Uterus (tissue), 2 donors: ENCODE results near the gene CEP112.

Experiments used
- POLR2A ChIP-seq, 2 donors: fragments of 450-650 bp; IDR thresholded peaks; one replicate each; pipeline ENCODE4 v1.6.1; 2016; ENCODE audit warnings: antibody characterized with exemption in 2 of 2, mild to moderate bottlenecking in 1 of 2, moderate library complexity in 1 of 2
- TF ChIP-seq, protein P1 (sequence below), 4 experiments: fragments of 200-600 bp in 2 of 4; fragments of 450-650 bp in 2 of 4; sonication (generic) in 2 of 4; IDR thresholded peaks; one replicate each; pipeline ENCODE4 v1.5.1; 2016 to 2019; ENCODE audit warnings: antibody characterized with exemption in 4 of 4, mild to moderate bottlenecking in 2 of 4, moderate library complexity in 1 of 4

GRCh38 chr17:66063686-66064085, 128.2 kb downstream of the CEP112 start:
- no peak for TF ChIP-seq POLR2A (IDR thresholded peaks at IDR 0.05)
- TF ChIP-seq, protein P1, sequence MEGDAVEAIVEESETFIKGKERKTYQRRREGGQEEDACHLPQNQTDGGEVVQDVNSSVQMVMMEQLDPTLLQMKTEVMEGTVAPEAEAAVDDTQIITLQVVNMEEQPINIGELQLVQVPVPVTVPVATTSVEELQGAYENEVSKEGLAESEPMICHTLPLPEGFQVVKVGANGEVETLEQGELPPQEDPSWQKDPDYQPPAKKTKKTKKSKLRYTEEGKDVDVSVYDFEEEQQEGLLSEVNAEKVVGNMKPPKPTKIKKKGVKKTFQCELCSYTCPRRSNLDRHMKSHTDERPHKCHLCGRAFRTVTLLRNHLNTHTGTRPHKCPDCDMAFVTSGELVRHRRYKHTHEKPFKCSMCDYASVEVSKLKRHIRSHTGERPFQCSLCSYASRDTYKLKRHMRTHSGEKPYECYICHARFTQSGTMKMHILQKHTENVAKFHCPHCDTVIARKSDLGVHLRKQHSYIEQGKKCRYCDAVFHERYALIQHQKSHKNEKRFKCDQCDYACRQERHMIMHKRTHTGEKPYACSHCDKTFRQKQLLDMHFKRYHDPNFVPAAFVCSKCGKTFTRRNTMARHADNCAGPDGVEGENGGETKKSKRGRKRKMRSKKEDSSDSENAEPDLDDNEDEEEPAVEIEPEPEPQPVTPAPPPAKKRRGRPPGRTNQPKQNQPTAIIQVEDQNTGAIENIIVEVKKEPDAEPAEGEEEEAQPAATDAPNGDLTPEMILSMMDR (IDR thresholded peaks at IDR 0.05): no peak
